Gastroesophageal sphincter (tissue), 4 donors: ENCODE results near the gene CYP4F11. TPM values are rescaled to one million over a fixed set of nuclear protein-coding genes. Genes with fewer than 3 reads are reported as not detected.

Experiments
- ATAC-seq: fragments of 150-250 bp; one replicate; pipeline ENCODE4 v1.9.1; 2016; ENCODE audit warnings: mild to moderate bottlenecking, moderate library complexity
- H3K27ac ChIP-seq, 4 donors: fragments of 200-600 bp; sonication (generic) in 3 of 4; 1 replicate in 3 of 4; 2 replicates in 1 of 4; pipeline ENCODE4 v1.5.1; 2016 to 2019
- H3K27me3 ChIP-seq: fragments of 200-600 bp; sonication (generic); one replicate; pipeline ENCODE4 v1.5.1; 2019
- H3K36me3 ChIP-seq, 2 donors: fragments of 200-600 bp; sonication (generic); one replicate each; pipeline ENCODE4 v1.5.1; 2019; ENCODE audit warnings: control low read depth in 1 of 2
- H3K4me1 ChIP-seq, 3 donors: fragments of 200-600 bp; sonication (generic); 1 replicate in 2 of 3; 2 replicates in 1 of 3; pipeline ENCODE4 v1.5.1; 2016 to 2019; ENCODE audit warnings: control low read depth in 2 of 3
- H3K4me3 ChIP-seq, 2 donors: fragments of 200-600 bp; sonication (generic); one replicate each; pipeline ENCODE4 v1.5.1; 2019; ENCODE audit warnings: mild to moderate bottlenecking in 1 of 2, moderate library complexity in 1 of 2
- H3K9me3 ChIP-seq, 3 donors: fragments of 200-600 bp; sonication (generic); one replicate each; pipeline ENCODE4 v1.5.1; 2017 to 2019; ENCODE audit warnings: control low read depth in 2 of 3
- CTCF ChIP-seq, 4 experiments: fragments of 200-600 bp in 2 of 4; fragments of 450-650 bp in 2 of 4; sonication (generic) in 1 of 4; IDR thresholded peaks; one replicate each; pipeline ENCODE4 v1.5.1; 2017 to 2019; ENCODE audit warnings: antibody characterized with exemption in 4 of 4, mild to moderate bottlenecking in 2 of 4, moderate library complexity in 2 of 4
- EP300 ChIP-seq: sonication (generic); formaldehyde crosslinking; IDR thresholded peaks from one replicate; pipeline ENCODE4 v1.6.1; 2017; ENCODE audit warnings: antibody characterized with exemption, mild to moderate bottlenecking
- POLR2A ChIP-seq, 2 donors: fragments of 450-650 bp; IDR thresholded peaks; one replicate each; pipeline ENCODE4 v1.6.1; 2017; ENCODE audit warnings: antibody characterized with exemption in 2 of 2, mild to moderate bottlenecking in 2 of 2, moderate library complexity in 1 of 2
- POLR2AphosphoS5 ChIP-seq: sonication (generic); formaldehyde crosslinking; IDR thresholded peaks from one replicate; pipeline ENCODE4 v1.6.1; 2017; ENCODE audit warnings: antibody characterized with exemption
- WGBS, 2 donors: methylation state at CpG; one replicate each; pipeline ENCODE4 v1.1.5; 2018; ENCODE audit warnings: low coverage in 1 of 2; 5-methylcytosine and 5-hydroxymethylcytosine counted together
- total RNA-seq, 4 donors: library from RNA; depleted of rRNA; stranded (reverse); fragments of >200 nt; gene quantifications; one replicate each; pipeline ENCODE4 v1.1.0, GENCODE V29; 2016

The CYP4F11 gene
- total RNA-seq = 1 to 10 TPM in 2 of 4 donors, not detected in 2; 2.3 TPM

- H3K36me3 ChIP-seq = no peaks in the 10 kb centered on the region
- WGBS, 2 donors = 22% methylated on average over 4 of the region's 10 CpGs; no CpG with 5 or more reads in 1 of the 2 donors
- peak; percentile 31 for ATAC-seq
- peak within 1 kb of the TSS in 1 of 2 donors; percentile 23 for H3K4me3 ChIP-seq
- no peak for TF ChIP-seq POLR2A (IDR thresholded peaks at IDR 0.05)
- no peak for TF ChIP-seq CTCF (IDR thresholded peaks at IDR 0.05)
- no peak for TF ChIP-seq POLR2AphosphoS5
- peaks cover 0 to 17% (median 0%) of the 10 kb centered on the region in 3 donors for H3K4me1 ChIP-seq
- peaks cover 0 to 3% (median 0%) of the 10 kb centered on the region in 3 donors for H3K9me3 ChIP-seq
- H3K27ac ChIP-seq = peak within 1 kb of the TSS in 1 of 4 donors; percentile 67
- peaks cover 11% of the 10 kb centered on the region for H3K27me3 ChIP-seq
Observed at GRCh38 chr19:15934332-15935078, at the start of gene CYP4F11. Gene CYP4F11, minus strand, starts transcription at chr19:15934529. Its CDS starts 121 bp downstream, at chr19:15934408.

- no peaks in the 10 kb centered on the region for H3K36me3 ChIP-seq
- WGBS, 2 donors = 69 to 100% methylated on average over 2 to 3 of the region's 4 CpGs
- no peak for ATAC-seq
- H3K27ac ChIP-seq = no peak overlapping the region
- H3K9me3 ChIP-seq = peaks cover 0 to 32% (median 0%) of the 10 kb centered on the region in 3 donors
- H3K4me1 ChIP-seq = no peaks in the 10 kb centered on the region
- peaks cover 47% of the 10 kb centered on the region for H3K27me3 ChIP-seq
- TF ChIP-seq POLR2AphosphoS5 (no peak), POLR2A (IDR thresholded peaks at IDR 0.05) (no peak), CTCF (IDR thresholded peaks at IDR 0.05) (no peak), EP300 (no peak)
- H3K4me3 ChIP-seq = no peak overlapping the region
Observed at GRCh38 chr19:15979293-15979692, 45.0 kb upstream of the CYP4F11 start.

GRCh38 chr19:15977690-15978089 lies 43.4 kb upstream of the CYP4F11 start:
- WGBS, 2 donors = 49 to 71% methylated on average over 5 to 7 of the region's 7 CpGs
- H3K4me3 ChIP-seq = no peak overlapping the region
- no peak for ATAC-seq
- H3K36me3 ChIP-seq = no peaks in the 10 kb centered on the region
- no peaks in the 10 kb centered on the region for H3K4me1 ChIP-seq
- TF ChIP-seq POLR2A (IDR thresholded peaks at IDR 0.05) = no peak
- no peak for TF ChIP-seq EP300
- TF ChIP-seq CTCF (IDR thresholded peaks at IDR 0.05) = no peak
- no peak overlapping the region for H3K27ac ChIP-seq
- peaks cover 50% of the 10 kb centered on the region for H3K27me3 ChIP-seq
- peaks cover 0 to 21% (median 0%) of the 10 kb centered on the region in 3 donors for H3K9me3 ChIP-seq

- H3K4me3 ChIP-seq = no peak overlapping the region
- WGBS, 2 donors = 33 to 63% methylated on average over 9 to 10 of the region's 10 CpGs
- no peaks in the 10 kb centered on the region for H3K36me3 ChIP-seq
- H3K9me3 ChIP-seq = peaks cover 0 to 14% (median 0%) of the 10 kb centered on the region in 3 donors
- peaks cover 50% of the 10 kb centered on the region for H3K27me3 ChIP-seq
- no peaks in the 10 kb centered on the region for H3K4me1 ChIP-seq
- TF ChIP-seq POLR2A (IDR thresholded peaks at IDR 0.05) = no peak
- TF ChIP-seq POLR2AphosphoS5 = no peak
- no peak for TF ChIP-seq CTCF (IDR thresholded peaks at IDR 0.05)
- no peak for TF ChIP-seq EP300
- ATAC-seq = no peak
- no peak overlapping the region for H3K27ac ChIP-seq
Observed at GRCh38 chr19:15976836-15977689, 42.7 kb upstream of the CYP4F11 start.
